ENCODE results near the gene RYR2.

GRCh38 chr1:237269938-237270337, 228.0 kb downstream of the RYR2 start:
- TF ChIP-seq, protein P1, sequence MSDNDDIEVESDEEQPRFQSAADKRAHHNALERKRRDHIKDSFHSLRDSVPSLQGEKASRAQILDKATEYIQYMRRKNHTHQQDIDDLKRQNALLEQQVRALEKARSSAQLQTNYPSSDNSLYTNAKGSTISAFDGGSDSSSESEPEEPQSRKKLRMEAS (IDR thresholded peaks at IDR 0.05) = no peak
- no peak for TF ChIP-seq KDM1A (IDR thresholded peaks at IDR 0.05; ENCODE audit: low read depth)
- TF ChIP-seq, protein P2, sequence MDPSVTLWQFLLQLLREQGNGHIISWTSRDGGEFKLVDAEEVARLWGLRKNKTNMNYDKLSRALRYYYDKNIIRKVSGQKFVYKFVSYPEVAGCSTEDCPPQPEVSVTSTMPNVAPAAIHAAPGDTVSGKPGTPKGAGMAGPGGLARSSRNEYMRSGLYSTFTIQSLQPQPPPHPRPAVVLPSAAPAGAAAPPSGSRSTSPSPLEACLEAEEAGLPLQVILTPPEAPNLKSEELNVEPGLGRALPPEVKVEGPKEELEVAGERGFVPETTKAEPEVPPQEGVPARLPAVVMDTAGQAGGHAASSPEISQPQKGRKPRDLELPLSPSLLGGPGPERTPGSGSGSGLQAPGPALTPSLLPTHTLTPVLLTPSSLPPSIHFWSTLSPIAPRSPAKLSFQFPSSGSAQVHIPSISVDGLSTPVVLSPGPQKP (IDR thresholded peaks at IDR 0.05; ENCODE audit: low read depth, low read length) = no peak

All from A549 (cell line).